ENCODE data around the gene SPACDR. TPM values are rescaled to one million over a fixed set of nuclear protein-coding genes. Genes with fewer than 3 reads are reported as not detected.
A peak's percentile ranks its signal among the peaks of the same experiment; 100 is the strongest.

The SPACDR gene
- total and polyA plus RNA-seq, 9 of the 15 experiments (the other 6 are each of a cell fraction or from before 2014, with no cell fraction given): 0.07 to 0.55 (median 0.14) TPM; not detected in 1

- TF ChIP-seq ZNF277 (CRISPR knock-in tag; IDR thresholded peaks at IDR 0.05; ENCODE audit: borderline replicate concordance): no peak
- TF ChIP-seq ZNF717 (CRISPR knock-in tag; IDR thresholded peaks at IDR 0.05): no peak
- no peak for TF ChIP-seq SLC30A9 (CRISPR knock-in tag; IDR thresholded peaks at IDR 0.05)
- TF ChIP-seq GTF2A2 (tag; IDR thresholded peaks at IDR 0.05): no peak
- TF ChIP-seq E2F1 (CRISPR knock-in tag; IDR thresholded peaks at IDR 0.05): no peak
- TF ChIP-seq FOXP1 (CRISPR knock-in tag; IDR thresholded peaks at IDR 0.05): no peak
- TF ChIP-seq KLF16 (IDR thresholded peaks at IDR 0.05): peak; percentile 93
- no peak for TF ChIP-seq DACH1 (IDR thresholded peaks at IDR 0.05; ENCODE audit: partially characterized antibody)
- TF ChIP-seq RBM14 (IDR thresholded peaks at IDR 0.05; ENCODE audit: borderline replicate concordance, insufficient read depth, low read depth, low read length): no peak
- TF ChIP-seq, protein P1, sequence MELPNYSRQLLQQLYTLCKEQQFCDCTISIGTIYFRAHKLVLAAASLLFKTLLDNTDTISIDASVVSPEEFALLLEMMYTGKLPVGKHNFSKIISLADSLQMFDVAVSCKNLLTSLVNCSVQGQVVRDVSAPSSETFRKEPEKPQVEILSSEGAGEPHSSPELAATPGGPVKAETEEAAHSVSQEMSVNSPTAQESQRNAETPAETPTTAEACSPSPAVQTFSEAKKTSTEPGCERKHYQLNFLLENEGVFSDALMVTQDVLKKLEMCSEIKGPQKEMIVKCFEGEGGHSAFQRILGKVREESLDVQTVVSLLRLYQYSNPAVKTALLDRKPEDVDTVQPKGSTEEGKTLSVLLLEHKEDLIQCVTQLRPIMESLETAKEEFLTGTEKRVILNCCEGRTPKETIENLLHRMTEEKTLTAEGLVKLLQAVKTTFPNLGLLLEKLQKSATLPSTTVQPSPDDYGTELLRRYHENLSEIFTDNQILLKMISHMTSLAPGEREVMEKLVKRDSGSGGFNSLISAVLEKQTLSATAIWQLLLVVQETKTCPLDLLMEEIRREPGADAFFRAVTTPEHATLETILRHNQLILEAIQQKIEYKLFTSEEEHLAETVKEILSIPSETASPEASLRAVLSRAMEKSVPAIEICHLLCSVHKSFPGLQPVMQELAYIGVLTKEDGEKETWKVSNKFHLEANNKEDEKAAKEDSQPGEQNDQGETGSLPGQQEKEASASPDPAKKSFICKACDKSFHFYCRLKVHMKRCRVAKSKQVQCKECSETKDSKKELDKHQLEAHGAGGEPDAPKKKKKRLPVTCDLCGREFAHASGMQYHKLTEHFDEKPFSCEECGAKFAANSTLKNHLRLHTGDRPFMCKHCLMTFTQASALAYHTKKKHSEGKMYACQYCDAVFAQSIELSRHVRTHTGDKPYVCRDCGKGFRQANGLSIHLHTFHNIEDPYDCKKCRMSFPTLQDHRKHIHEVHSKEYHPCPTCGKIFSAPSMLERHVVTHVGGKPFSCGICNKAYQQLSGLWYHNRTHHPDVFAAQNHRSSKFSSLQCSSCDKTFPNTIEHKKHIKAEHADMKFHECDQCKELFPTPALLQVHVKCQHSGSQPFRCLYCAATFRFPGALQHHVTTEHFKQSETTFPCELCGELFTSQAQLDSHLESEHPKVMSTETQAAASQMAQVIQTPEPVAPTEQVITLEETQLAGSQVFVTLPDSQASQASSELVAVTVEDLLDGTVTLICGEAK (IDR thresholded peaks at IDR 0.05): no peak; the same call in 1 of the 2 replicates
- TF ChIP-seq, protein P1 (CRISPR knock-in tag; IDR thresholded peaks at IDR 0.05): no peak
- no peak for TF ChIP-seq XRCC4 (IDR thresholded peaks at IDR 0.05; ENCODE audit: extremely low read depth, insufficient read depth, insufficient read length)
- TF ChIP-seq ZNF655 (CRISPR knock-in tag; IDR thresholded peaks at IDR 0.05): no peak
- TF ChIP-seq EZH2 (IDR thresholded peaks at IDR 0.05; ENCODE audit: borderline replicate concordance, low read depth, low read length): no peak
- no peak for TF ChIP-seq RB1 (IDR thresholded peaks at IDR 0.05; ENCODE audit: low read depth)
Observed at GRCh38 chr7:100510437-100511239, 46.6 kb upstream of the SPACDR start (continued).

Data from K562 (cell line).